ENCODE data around the gene ZNF548.
"Not testable (repeated sequence)": the region's sequence is repeated elsewhere in the genome, so short reads cannot be mapped to it uniquely, and the experiment has no call there.

Gene ZNF548

GRCh38 chr19:57389730-57390598 is at the start of gene ZNF548:
Gene ZNF548, plus strand, starts transcription at chr19:57389854. Its CDS starts 246 bp downstream, at chr19:57390100.
- peak; percentile 96 to 98 for DNase-seq (ENCODE audit: low read depth in 2 of 2)

- no peak for DNase-seq (ENCODE audit: low read depth in 2 of 2)
Measured at GRCh38 chr19:57342582-57342981, 47.1 kb upstream of the ZNF548 start.

DNA sequence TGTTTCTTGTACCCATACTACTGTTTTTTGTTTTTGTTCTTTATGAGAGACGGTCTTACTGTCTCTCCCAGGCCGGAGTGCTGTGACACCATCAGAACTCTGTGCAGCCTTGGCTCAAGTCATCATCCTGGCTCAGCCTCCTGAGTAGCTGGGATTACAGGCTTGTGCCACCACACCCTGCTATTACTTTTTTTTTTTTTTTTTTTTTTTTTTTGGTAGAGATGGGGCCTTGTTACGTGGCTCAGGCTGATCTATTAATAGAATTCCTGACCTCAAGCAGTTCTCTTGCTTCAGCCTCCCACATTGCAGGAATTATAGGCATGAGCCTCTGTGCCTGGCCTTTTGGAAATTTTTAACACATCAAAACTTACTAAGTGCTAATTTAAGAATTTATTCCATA is 41.5 kb upstream of the ZNF548 start:
- DNase-seq (ENCODE audit: low read depth in 2 of 2) = no peak

GRCh38 chr19:57350877-57351805 is 38.5 kb upstream of the ZNF548 start, which contains the start of gene ZNF304:
Gene ZNF304, plus strand, starts transcription at chr19:57351271. Its CDS starts 394 bp downstream, at chr19:57351665.
- peak; percentile 75 to 77 for DNase-seq (ENCODE audit: low read depth in 2 of 2)

- no peak for DNase-seq (ENCODE audit: low read depth in 2 of 2)
Measured at GRCh38 chr19:57351867-57352266, 37.8 kb upstream of the ZNF548 start.

DNA sequence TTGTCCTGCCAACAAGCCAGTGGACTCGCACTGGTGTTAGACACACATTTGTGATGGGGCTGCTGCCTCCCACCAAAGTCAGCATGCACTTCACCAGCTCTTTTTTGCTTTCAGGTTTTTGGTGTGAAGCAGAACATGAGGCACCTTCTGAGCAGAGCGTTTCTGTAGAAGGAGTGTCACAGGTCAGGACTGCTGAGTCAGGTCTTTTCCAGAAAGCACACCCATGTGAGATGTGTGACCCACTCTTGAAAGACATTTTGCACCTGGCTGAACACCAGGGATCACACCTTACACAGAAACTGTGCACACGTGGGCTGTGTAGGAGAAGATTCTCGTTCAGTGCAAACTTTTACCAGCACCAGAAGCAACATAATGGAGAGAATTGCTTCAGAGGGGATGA is 33.7 kb upstream of the ZNF548 start:
- DNase-seq (ENCODE audit: low read depth in 2 of 2) = no peak

- no peak for DNase-seq (ENCODE audit: low read depth in 2 of 2)
Measured at GRCh38 chr19:57357406-57357805, 32.2 kb upstream of the ZNF548 start.

DNA sequence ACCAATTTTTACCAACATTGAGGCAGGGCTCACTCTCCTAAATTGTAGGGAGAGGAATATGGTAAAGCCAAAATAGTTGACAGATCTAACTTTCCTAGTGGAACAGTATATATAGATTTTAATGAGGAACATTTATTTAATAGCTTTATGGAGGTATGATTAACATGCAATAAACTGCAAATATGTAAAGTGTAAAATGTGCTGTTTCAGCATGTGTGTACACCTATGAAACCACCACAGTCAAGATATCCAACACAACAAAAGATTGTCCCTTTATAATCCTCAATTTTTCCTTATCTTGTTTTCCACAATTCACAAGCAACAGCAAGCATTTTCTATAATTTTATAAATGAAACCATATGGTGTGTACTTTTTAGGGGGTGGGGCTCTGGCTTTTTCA is 30.4 kb upstream of the ZNF548 start:
- DNase-seq (ENCODE audit: low read depth in 2 of 2) = no peak

- DNase-seq (ENCODE audit: low read depth in 2 of 2) = no peak
Measured at GRCh38 chr19:57362419-57362818, 27.2 kb upstream of the ZNF548 start.

DNA sequence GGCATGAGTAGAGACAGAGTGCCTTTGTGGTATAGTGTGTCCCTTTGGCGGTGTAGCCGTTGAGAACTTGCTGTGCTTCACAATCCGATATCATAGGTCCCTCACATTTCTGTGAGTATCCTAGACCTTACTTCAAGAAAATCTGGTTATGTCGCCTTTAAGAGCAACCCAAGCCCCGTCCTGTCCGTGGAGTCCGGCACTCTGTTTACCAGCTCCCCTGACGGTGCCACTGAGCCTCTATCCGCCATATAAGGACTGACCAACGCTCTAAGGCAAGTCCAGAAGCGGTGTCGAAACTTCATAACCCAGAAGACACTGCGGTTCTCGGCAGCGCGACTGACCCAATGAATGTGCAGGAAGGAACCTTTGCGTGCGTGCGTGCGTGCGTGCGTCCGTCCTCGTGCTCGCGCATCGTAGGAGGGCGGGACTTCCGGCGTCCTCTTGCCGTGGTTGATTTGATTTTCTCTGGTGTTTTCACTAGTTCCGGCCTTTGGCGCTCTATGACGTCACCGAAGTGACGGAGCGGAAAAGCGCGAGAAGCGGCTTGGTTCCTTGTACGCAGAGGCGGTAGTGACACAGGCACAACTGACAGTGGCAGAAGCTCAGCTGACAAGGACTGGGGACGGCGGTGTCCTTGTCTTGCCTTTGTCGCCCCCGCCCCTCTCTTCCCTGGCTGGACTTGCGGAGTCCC is 26.5 kb upstream of the ZNF548 start, which contains the start of the genes TRAPPC2B and ZNF547:
Gene TRAPPC2B, plus strand, starts transcription at position 555 of the 691 bp plus-strand sequence. CDS start 1,283 bp downstream, outside the sequence.
Gene ZNF547, plus strand, starts transcription at position 555 of the 691 bp plus-strand sequence. CDS start 5,005 bp downstream, outside the sequence.
- peak; percentile 96 for DNase-seq (ENCODE audit: low read depth in 2 of 2)

GRCh38 chr19:57363688-57364181 is 25.9 kb upstream of the ZNF548 start:
- peak in 1 of 2 donors; percentile 4 for DNase-seq (ENCODE audit: low read depth in 2 of 2)

DNA sequence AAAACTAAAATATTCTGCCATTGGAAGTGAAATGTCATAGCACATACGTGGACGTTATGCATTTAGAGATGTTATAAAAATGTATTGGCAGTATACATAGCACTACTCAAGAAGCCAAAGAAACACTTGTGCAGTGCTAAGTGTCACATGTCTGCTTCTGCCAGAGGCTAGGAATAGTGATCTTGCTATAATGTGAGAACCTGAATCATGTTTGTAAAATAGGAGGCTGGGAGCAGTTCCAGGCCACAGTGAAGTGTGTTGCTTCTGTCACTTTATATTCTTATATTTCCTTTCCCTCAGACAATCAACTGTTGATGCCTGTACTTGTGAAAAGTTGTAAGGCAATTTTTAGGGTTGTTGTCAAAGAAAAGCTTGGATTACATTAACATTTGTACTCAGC is 22.9 kb upstream of the ZNF548 start:
- no peak for DNase-seq (ENCODE audit: low read depth in 2 of 2)

- DNase-seq (ENCODE audit: low read depth in 2 of 2) = no peak
Measured at GRCh38 chr19:57374179-57374578, 15.5 kb upstream of the ZNF548 start.

DNA sequence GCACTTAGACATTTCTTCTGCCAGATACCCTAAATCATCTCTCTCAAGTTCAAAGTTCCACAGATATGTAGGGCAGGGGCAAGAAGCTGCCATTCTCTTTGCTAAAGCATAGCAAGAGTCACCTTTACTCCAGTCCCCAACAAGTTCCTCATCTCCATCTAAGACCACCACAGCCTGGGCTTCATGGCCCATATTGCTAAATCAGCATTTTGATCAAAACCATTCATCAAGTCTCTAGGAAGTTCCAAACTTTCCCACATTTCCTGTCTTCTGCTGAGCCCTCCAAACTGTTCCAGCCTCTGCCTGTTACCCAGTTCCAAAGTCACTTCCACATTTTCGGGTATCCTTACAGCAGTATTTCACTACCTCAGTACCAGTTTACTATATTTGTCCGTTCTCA is 15.0 kb upstream of the ZNF548 start:
- DNase-seq (ENCODE audit: low read depth in 2 of 2) = not testable (repeated sequence)

- no peak for DNase-seq (ENCODE audit: low read depth in 2 of 2)
Measured at GRCh38 chr19:57376151-57376550, 13.5 kb upstream of the ZNF548 start.

DNA sequence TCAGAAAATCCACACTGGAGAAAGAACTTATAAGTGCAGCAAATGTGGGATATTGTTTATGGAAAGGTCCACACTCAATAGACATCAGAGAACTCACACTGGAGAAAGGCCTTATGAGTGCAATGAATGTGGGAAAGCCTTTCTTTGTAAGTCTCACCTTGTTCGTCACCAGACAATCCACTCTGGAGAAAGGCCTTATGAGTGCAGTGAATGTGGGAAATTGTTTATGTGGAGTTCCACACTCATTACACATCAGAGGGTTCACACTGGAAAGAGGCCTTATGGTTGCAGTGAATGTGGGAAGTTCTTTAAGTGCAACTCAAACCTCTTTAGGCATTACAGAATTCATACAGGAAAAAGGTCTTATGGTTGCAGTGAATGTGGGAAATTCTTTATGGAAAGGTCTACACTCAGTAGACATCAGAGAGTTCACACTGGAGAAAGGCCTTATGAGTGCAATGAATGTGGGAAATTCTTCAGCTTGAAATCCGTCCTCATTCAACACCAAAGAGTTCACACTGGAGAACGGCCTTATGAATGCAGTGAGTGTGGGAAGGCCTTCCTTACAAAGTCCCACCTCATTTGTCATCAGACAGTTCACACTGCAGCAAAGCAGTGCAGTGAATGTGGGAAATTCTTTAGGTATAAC is 12.0 kb upstream of the ZNF548 start:
- no peak for DNase-seq (ENCODE audit: low read depth in 2 of 2)

DNA sequence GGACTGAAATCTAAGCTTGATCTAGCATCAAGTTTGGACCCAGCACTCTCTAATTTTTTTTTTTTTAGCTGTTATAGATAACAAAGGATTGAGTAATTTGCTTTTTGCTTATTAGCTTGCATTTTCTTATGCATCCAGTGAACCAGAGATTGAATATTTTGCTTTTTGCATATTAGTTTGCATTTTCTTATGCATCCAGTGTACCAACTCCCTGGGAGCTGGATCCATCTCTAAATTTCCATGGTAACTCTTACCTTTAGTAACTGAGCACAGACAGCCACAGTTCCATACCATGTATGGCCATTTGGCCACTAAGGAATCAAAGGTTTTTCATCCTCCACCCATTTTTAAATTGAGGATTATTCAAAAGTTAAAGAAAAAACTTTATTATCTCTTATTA is 8.7 kb upstream of the ZNF548 start:
- no peak for DNase-seq (ENCODE audit: low read depth in 2 of 2)

GRCh38 chr19:57382806-57383488 is 6.7 kb upstream of the ZNF548 start:
- no peak for DNase-seq (ENCODE audit: low read depth in 2 of 2)

- no peak for DNase-seq (ENCODE audit: low read depth in 2 of 2)
Measured at GRCh38 chr19:57389194-57389729, 392 bp upstream of the ZNF548 start.

GRCh38 chr19:57395710-57396109 is 6.1 kb downstream of the ZNF548 start:
- no peak for DNase-seq (ENCODE audit: low read depth in 2 of 2)
